GM23338 (cell line): Measurements from ENCODE around the gene PF4V1. TPM values are rescaled to one million over a fixed set of nuclear protein-coding genes. Genes with fewer than 3 reads are reported as not detected.

ENCODE experiments used
- ATAC-seq: fragments of 200-7000 bp; cut with Tn5 transposase; 3 replicates; pipeline ENCODE4 v1.9.1; 2020
- DNase-seq: peaks from one replicate; pipeline ENCODE4 v3.0.0-alpha.2; 2015; ENCODE audit warnings: low spot score
- H2AFZ ChIP-seq: fragments of 200-600 bp; sonication (generic); 2 replicates; pipeline ENCODE4 v1.8.0; 2016; ENCODE audit warnings: antibody characterized with exemption, mild to moderate bottlenecking, moderate library complexity
- H3F3A ChIP-seq: fragments of 200-600 bp; sonication (generic); replicated peaks from 2 replicates; pipeline ENCODE4 v1.8.0; 2017; ENCODE audit warnings: antibody characterized with exemption, mixed run types, low read depth
- H3K27ac ChIP-seq: fragments of 200-600 bp; sonication (generic); 2 replicates; pipeline ENCODE4 v1.6.1; 2016; ENCODE audit warnings: low read depth
- H3K27me3 ChIP-seq: fragments of 200-600 bp; sonication (generic); 2 replicates; pipeline ENCODE4 v1.8.0; 2016; ENCODE audit warnings: mild to moderate bottlenecking, mixed run types, moderate library complexity; ENCODE audit not compliant: insufficient read depth
- H3K36me3 ChIP-seq: fragments of 200-600 bp; sonication (generic); 2 replicates; pipeline ENCODE4 v1.8.0; 2016; ENCODE audit warnings: mild to moderate bottlenecking; ENCODE audit not compliant: insufficient read depth
- H3K4me1 ChIP-seq: fragments of 200-600 bp; sonication (generic); 2 replicates; pipeline ENCODE4 v1.8.0; 2016; ENCODE audit warnings: mild to moderate bottlenecking, moderate library complexity; ENCODE audit not compliant: insufficient read depth
- H3K4me2 ChIP-seq: fragments of 200-600 bp; sonication (generic); 2 replicates; pipeline ENCODE4 v1.7.1; 2017; ENCODE audit warnings: mixed run types
- H3K4me3 ChIP-seq: fragments of 200-600 bp; sonication (generic); 2 replicates; pipeline ENCODE4 v1.6.1; 2016; ENCODE audit warnings: mixed run types
- H3K79me2 ChIP-seq: fragments of 200-600 bp; sonication (generic); replicated peaks from 2 replicates; pipeline ENCODE4 v1.8.0; 2017; ENCODE audit warnings: mild to moderate bottlenecking; ENCODE audit not compliant: insufficient read depth
- H3K9me2 ChIP-seq: fragments of 200-600 bp; sonication (generic); 2 replicates; pipeline ENCODE4 v1.8.0; 2017; ENCODE audit not compliant: insufficient read depth
- H4K20me1 ChIP-seq: fragments of 200-600 bp; sonication (generic); replicated peaks from 2 replicates; pipeline ENCODE4 v1.8.0; 2017; ENCODE audit warnings: mild to moderate bottlenecking; ENCODE audit not compliant: insufficient read depth
- H3K27ac Mint-ChIP-seq: 2 replicates; pipeline ENCODE4 v1.8.0; 2020; ENCODE audit warnings: inconsistent platforms, mild to moderate bottlenecking, moderate library complexity, mixed read lengths
- H3K27me3 Mint-ChIP-seq: 3 replicates; pipeline ENCODE4 v1.8.0; 2022; ENCODE audit warnings: low read depth, mild to moderate bottlenecking, moderate library complexity, mixed read lengths, inconsistent platforms; ENCODE audit not compliant: insufficient read depth, poor library complexity
- H3K36me3 Mint-ChIP-seq: 3 replicates; pipeline ENCODE4 v1.8.0; 2021; ENCODE audit warnings: low read depth, mild to moderate bottlenecking, inconsistent platforms, moderate library complexity, mixed read lengths
- H3K4me1 Mint-ChIP-seq: 3 replicates; pipeline ENCODE4 v1.8.0; 2020; ENCODE audit warnings: mild to moderate bottlenecking, inconsistent platforms, mixed read lengths
- H3K4me3 Mint-ChIP-seq: 3 replicates; pipeline ENCODE4 v1.8.0; 2021; ENCODE audit warnings: moderate library complexity, mild to moderate bottlenecking, inconsistent platforms, mixed read lengths
- H3K9me3 Mint-ChIP-seq: 3 replicates; pipeline ENCODE4 v1.8.0; 2020; ENCODE audit warnings: moderate library complexity, mild to moderate bottlenecking, inconsistent platforms, mixed read lengths
- CTCF ChIP-seq, 2 experiments: fragments of 200-600 bp in 1 of 2; sonication (generic) in 1 of 2; conservative IDR thresholded peaks; 2 replicates each; pipeline versions ENCODE4 v1.5.1 to v1.6.1; 2016 to 2017; ENCODE audit warnings: antibody characterized with exemption in 2 of 2, low read depth in 2 of 2, mild to moderate bottlenecking in 2 of 2, moderate library complexity in 1 of 2
- ETS1 ChIP-seq: IDR thresholded peaks from 2 replicates; pipeline ENCODE4 v1.6.1; 2016; ENCODE audit warnings: antibody characterized with exemption
- REST ChIP-seq: IDR thresholded peaks from one replicate; pipeline ENCODE4 v1.6.1; 2018; ENCODE audit warnings: antibody characterized with exemption; ENCODE audit not compliant: unreplicated experiment
- STAT1 ChIP-seq: IDR thresholded peaks from one replicate; pipeline ENCODE4 v1.6.1; 2016; ENCODE audit warnings: antibody characterized with exemption; ENCODE audit not compliant: unreplicated experiment
- ZNF462 ChIP-seq: fragments of 250-450 bp; sonication (Bioruptor Pico); IDR thresholded peaks from 2 replicates; pipeline ENCODE4 v1.5.0; 2020; ENCODE audit warnings: mild to moderate bottlenecking, moderate library complexity
- polyA plus RNA-seq: library from polyadenylated mRNA; unstranded; fragments of >200 nt; fragmentation: Nextera tagmentation; extraction: Ambion mirVana; gene quantifications from 2 replicates; pipeline ENCODE4 v1.2.1, GENCODE V29; 2016
- total RNA-seq: library from RNA; depleted of rRNA; stranded (reverse); fragments of >200 nt; shearing (Covaris generic); gene quantifications from 2 replicates; pipeline ENCODE4 v1.2.3, GENCODE V29; 2014

PF4V1 gene
- total and polyA plus RNA-seq, 2 experiments from 2014 or later: 0.66 TPM; not detected in 1

GRCh38 chr4:73832651-73833237 lies 20.4 kb upstream of the PF4V1 start:
- no peak for ATAC-seq
- Histone ChIP-seq H3K79me2 (no peaks in the 10 kb centered on the region), H2AFZ (peak overlapping the region; percentile 45; the same call in 1 of the 2 replicates), H3K36me3 (no peaks in the 10 kb centered on the region), H3K4me3 (no peak overlapping the region), H4K20me1 (no peaks in the 10 kb centered on the region), H3K4me1 (no peaks in the 10 kb centered on the region), H3K9me2 (0 out of 2 replicates have a peak, but pooled peaks cover 6% of the 10 kb centered on the region), H3K27me3 (peaks cover 9% of the 10 kb centered on the region), H3K27ac (no peak overlapping the region), H3F3A (no peaks in the 10 kb centered on the region), H3K4me2 (no peak overlapping the region)
- no peaks in the 10 kb centered on the region for H3K36me3 Mint-ChIP-seq
- H3K9me3 Mint-ChIP-seq: peaks cover 2% of the 10 kb centered on the region; the same call in 2 of the 3 replicates
- no peak overlapping the region for H3K4me3 Mint-ChIP-seq
- no peak overlapping the region for H3K27ac Mint-ChIP-seq
- H3K27me3 Mint-ChIP-seq: peaks cover 9% of the 10 kb centered on the region
- TF ChIP-seq REST (no peak), ETS1 (no peak), STAT1 (no peak), CTCF (conservative IDR thresholded peaks at IDR 0.05; ENCODE audit: low read depth in 2 of 2) (no peak), ZNF462 (CRISPR knock-in tag) (no peak)
- H3K4me1 Mint-ChIP-seq: peaks cover 5% of the 10 kb centered on the region; the same call in 1 of the 3 replicates
- no peak for DNase-seq
